Peyer's patch (tissue), 4 donors: ENCODE measurements around the gene WSCD1. TPM values are rescaled to one million over a fixed set of nuclear protein-coding genes. Genes with fewer than 3 reads are reported as not detected.

Source experiments
- DNase-seq, 3 donors: peaks; one replicate each; pipeline ENCODE4 v3.0.0-alpha.2; 2017 to 2019
- H3K27ac ChIP-seq, 4 donors: fragments of 200-600 bp; sonication (generic); one replicate each; pipeline ENCODE4 v1.5.1; 2016 to 2019
- H3K27me3 ChIP-seq, 2 donors: fragments of 200-600 bp; sonication (generic); one replicate each; pipeline ENCODE4 v1.5.1; 2019
- H3K36me3 ChIP-seq, 3 donors: fragments of 200-600 bp; sonication (generic); one replicate each; pipeline ENCODE4 v1.5.1; 2016 to 2019
- H3K4me1 ChIP-seq, 4 donors: fragments of 200-600 bp; sonication (generic); one replicate each; pipeline ENCODE4 v1.5.1; 2016 to 2019
- H3K4me3 ChIP-seq, 4 donors: fragments of 200-600 bp; sonication (generic); 1 replicate in 3 of 4; 2 replicates in 1 of 4; pipeline ENCODE4 v1.5.1; 2016 to 2019; ENCODE audit warnings: mild to moderate bottlenecking in 1 of 4
- H3K9me3 ChIP-seq, 4 donors: fragments of 200-600 bp; sonication (generic); one replicate each; pipeline ENCODE4 v1.5.1; 2016 to 2019; ENCODE audit warnings: mild to moderate bottlenecking in 1 of 4
- POLR2A ChIP-seq, 2 donors: fragments of 450-650 bp; IDR thresholded peaks; one replicate each; pipeline ENCODE4 v1.5.1; 2017; ENCODE audit warnings: antibody characterized with exemption in 2 of 2, mild to moderate bottlenecking in 2 of 2, moderate library complexity in 2 of 2
- total RNA-seq, 4 donors: library from RNA; depleted of rRNA; stranded (reverse); fragments of >200 nt; gene quantifications; one replicate each; pipeline ENCODE4 v1.1.0, GENCODE V29; 2016
- TF ChIP-seq, protein P1 (sequence below), 6 experiments: fragments of 450-650 bp in 4 of 6; fragments of 200-600 bp in 2 of 6; sonication (generic) in 1 of 6; IDR thresholded peaks; one replicate each; pipeline ENCODE4 v1.5.1; 2017 to 2019; ENCODE audit warnings: antibody characterized with exemption in 6 of 6, mild to moderate bottlenecking in 3 of 6, moderate library complexity in 1 of 6

The WSCD1 gene
- total RNA-seq: 10 to 100 TPM in 3 of 4 donors, 1 to 10 TPM in 1; 5.8 to 47.3 (median 42.9) TPM

DNA sequence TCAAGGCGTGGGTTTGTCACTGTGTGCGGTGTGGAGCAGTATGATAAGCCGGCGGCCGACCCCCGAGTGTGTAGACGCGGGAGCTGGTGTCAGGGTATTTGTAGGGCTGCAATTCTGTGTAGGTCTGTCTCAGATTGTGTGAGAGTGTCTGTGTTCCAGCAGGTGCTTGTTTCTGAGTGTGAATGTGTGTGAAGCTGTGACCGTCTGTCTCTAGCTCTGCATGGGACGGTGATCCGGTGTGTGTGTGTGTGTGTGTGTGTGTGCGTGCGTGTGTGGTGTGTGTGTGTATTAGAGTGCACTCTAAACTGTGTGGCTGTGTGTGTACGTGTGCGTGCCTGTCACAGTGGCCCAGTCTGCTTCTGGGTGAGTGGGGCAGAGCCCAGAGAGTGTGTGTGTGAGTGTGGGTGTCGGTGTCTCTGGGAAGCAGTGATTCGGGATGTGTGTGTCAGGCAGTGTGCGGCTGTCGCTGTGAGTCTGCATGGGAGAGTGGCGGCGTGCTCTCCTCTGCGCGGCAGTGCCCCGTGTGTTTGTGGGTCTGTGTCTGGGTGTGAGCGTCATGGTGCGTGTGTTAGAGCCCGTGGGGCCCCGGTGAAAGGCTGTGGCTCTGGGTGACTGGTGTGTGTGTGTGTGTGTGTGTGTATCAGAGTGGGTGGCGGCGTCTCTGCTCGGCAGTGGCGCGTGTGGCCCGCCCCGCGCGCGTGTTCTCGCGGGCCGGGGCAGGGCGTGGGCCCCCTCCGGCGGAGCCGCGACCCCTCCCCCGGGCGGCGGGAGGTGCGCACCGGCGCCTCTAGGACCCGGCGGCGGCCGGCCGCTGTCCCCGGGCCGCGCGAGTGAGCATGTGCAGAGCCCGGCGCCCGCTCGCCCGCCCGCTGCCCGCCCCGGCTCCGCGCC lies at the start of gene WSCD1:
Gene WSCD1 (plus strand): TSS at position 841 of the 891 bp plus-strand sequence. CDS start 10,280 bp downstream, outside the sequence.
- Histone ChIP-seq H3K4me3 (peak within 1 kb of the TSS; percentile 36 to 87 (median 52)), H3K9me3 (no peaks in the 10 kb centered on the region), H3K27me3 (no peaks in the 10 kb centered on the region), H3K36me3 (no peaks in the 10 kb centered on the region), H3K4me1 (no peaks in the 10 kb centered on the region), H3K27ac (peak within 1 kb of the TSS in 2 of 4 donors; percentile 42 to 64)
- no peak for TF ChIP-seq POLR2A (IDR thresholded peaks at IDR 0.05)
- TF ChIP-seq, protein P1, sequence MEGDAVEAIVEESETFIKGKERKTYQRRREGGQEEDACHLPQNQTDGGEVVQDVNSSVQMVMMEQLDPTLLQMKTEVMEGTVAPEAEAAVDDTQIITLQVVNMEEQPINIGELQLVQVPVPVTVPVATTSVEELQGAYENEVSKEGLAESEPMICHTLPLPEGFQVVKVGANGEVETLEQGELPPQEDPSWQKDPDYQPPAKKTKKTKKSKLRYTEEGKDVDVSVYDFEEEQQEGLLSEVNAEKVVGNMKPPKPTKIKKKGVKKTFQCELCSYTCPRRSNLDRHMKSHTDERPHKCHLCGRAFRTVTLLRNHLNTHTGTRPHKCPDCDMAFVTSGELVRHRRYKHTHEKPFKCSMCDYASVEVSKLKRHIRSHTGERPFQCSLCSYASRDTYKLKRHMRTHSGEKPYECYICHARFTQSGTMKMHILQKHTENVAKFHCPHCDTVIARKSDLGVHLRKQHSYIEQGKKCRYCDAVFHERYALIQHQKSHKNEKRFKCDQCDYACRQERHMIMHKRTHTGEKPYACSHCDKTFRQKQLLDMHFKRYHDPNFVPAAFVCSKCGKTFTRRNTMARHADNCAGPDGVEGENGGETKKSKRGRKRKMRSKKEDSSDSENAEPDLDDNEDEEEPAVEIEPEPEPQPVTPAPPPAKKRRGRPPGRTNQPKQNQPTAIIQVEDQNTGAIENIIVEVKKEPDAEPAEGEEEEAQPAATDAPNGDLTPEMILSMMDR (IDR thresholded peaks at IDR 0.05): no peak
- peak in 2 of 3 donors; percentile 53 to 73 for DNase-seq

DNA sequence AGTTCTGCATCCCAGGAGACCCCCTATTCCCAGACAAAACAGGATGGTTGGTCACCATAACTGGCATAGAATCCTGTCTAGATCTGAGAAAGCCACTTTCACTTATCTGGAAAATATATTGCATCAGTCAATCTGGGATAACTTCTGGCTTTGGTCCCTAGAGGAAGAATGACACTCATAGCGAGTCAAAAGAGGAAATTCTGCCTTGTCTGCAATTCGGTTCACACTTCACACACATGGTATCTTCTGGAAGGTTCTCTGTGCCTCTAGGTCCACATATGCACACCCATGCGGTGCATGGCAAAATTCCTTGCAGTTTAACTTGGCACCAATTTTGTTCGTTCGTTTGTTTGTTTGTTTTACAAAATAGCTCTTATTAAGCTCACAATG lies 49.2 kb upstream of the WSCD1 start:
- TF ChIP-seq, protein P1 (IDR thresholded peaks at IDR 0.05): no peak
- TF ChIP-seq POLR2A (IDR thresholded peaks at IDR 0.05): no peak
- Histone ChIP-seq H3K27me3 (no peaks in the 10 kb centered on the region), H3K9me3 (no peaks in the 10 kb centered on the region), H3K4me3 (no peak overlapping the region), H3K4me1 (no peaks in the 10 kb centered on the region), H3K27ac (no peak overlapping the region), H3K36me3 (no peaks in the 10 kb centered on the region)
- no peak for DNase-seq

DNA sequence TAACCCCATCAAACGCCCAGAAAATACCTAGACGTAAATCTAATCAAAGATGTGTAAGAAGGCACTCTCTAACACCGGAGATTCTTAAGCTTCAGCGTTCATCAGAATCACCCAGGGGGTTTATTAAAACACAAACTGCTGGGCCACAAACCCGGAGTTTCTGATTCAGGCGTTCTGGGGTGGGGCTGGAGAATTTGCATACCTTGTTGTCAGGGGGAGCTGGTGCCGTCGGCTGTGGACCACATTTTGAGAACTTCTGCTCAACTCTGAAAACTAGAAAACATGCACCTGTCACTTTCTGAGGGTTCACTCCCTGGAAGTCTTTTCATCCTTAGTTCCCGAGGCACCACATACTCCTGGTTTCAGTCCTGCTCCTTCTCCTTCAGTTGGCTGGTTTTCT lies 48.6 kb upstream of the WSCD1 start:
- no peak overlapping the region for H3K4me3 ChIP-seq
- no peak overlapping the region for H3K27ac ChIP-seq
- H3K4me1 ChIP-seq: no peaks in the 10 kb centered on the region
- TF ChIP-seq, protein P1 (IDR thresholded peaks at IDR 0.05): no peak
- no peak for TF ChIP-seq POLR2A (IDR thresholded peaks at IDR 0.05)
- no peak for DNase-seq
- H3K9me3 ChIP-seq: no peaks in the 10 kb centered on the region
- no peaks in the 10 kb centered on the region for H3K36me3 ChIP-seq
- no peaks in the 10 kb centered on the region for H3K27me3 ChIP-seq

DNA sequence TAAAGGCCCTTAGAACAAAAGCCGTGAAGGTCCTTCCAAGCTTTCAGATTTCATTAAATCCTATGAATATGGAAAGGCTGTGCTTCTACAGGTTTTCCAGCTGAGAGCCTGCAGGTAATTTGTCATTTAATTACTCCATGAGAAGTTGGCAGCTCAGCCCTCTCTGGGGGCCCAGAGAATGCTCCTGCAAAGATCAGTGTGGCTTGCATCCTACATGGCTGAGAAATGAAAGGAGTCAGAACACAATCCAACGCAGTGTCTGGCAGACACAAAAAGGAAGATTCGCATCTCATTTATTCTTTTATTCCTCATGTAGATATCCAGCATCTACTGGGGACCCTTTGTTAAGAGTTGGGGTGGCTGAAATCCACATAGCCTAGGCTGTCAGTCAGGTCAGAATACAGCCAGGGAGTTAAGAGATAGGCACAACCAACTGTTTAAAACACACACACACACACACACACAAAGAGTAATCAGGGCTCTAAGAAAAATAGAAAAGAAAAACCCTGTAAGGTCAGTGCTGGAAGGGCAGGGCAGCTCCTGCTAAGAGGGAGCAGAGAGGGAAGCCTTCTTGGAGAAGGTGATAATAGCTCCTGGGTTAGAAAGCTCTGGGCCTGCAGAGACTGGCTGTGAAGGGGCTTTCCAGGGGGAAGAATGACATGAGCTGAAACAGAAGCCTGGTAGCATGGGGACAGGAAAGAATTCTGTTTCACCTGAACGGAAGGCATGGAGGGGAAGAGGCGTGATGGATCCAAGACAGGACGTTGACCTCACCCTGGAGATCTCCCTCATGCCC lies 46.9 kb upstream of the WSCD1 start:
- no peaks in the 10 kb centered on the region for H3K4me1 ChIP-seq
- no peak overlapping the region for H3K27ac ChIP-seq
- TF ChIP-seq, protein P1 (IDR thresholded peaks at IDR 0.05): no peak
- no peak for TF ChIP-seq POLR2A (IDR thresholded peaks at IDR 0.05)
- DNase-seq: no peak
- no peaks in the 10 kb centered on the region for H3K9me3 ChIP-seq
- no peak overlapping the region for H3K4me3 ChIP-seq
- H3K27me3 ChIP-seq: no peaks in the 10 kb centered on the region
- H3K36me3 ChIP-seq: no peaks in the 10 kb centered on the region

DNA sequence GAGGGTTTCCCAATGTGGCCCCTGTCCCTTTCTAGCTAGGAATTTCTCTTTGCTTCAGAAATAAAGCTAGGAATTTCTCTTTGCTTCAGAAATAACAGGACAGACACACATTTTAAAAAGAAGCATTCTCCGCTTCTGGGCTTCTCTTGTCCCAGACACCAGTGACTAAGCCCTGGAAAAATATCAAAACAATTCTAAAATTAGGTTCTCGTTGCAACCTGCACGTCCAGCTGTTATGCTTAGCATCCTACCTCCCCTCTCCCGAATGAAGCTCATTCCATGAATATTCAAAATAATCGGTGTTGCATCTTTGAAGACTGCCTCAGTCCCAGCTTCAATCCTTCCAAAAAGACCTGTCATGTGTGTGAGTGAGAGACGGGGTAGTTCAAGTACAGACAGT lies 45.6 kb upstream of the WSCD1 start:
- Histone ChIP-seq H3K9me3 (no peaks in the 10 kb centered on the region), H3K36me3 (no peaks in the 10 kb centered on the region), H3K27me3 (no peaks in the 10 kb centered on the region), H3K27ac (no peak overlapping the region), H3K4me1 (no peaks in the 10 kb centered on the region), H3K4me3 (no peak overlapping the region)
- DNase-seq: no peak
- TF ChIP-seq, protein P1 (IDR thresholded peaks at IDR 0.05): no peak
- no peak for TF ChIP-seq POLR2A (IDR thresholded peaks at IDR 0.05)
